CD4-positive, CD25-positive, alpha-beta regulatory T cell (primary cell): Measurements from ENCODE around the gene DAGLA. TPM values are rescaled to one million over a fixed set of nuclear protein-coding genes. Genes with fewer than 3 reads are reported as not detected.
A peak's percentile ranks its signal among the peaks of the same experiment; 100 is the strongest.

ENCODE experiments used
- ATAC-seq, 2 donors: fragments of 150-1000 bp; cut with Tn5 transposase; one replicate each; pipeline ENCODE4 v1.10.0; 2021; ENCODE audit warnings: low read depth in 2 of 2, moderate number of reproducible peaks in 2 of 2, moderate library complexity in 1 of 2
- DNase-seq, 3 donors: peaks; one replicate each; pipeline versions ENCODE4 v3.0.0 to v3.0.0-alpha.2; 2012 to 2022; ENCODE audit warnings: mixed read lengths in 1 of 3
- H3K27ac ChIP-seq: one replicate; pipeline ENCODE4 v1.7.0; 2013; ENCODE audit warnings: mild to moderate bottlenecking, low read length; ENCODE audit not compliant: insufficient read depth, poor library complexity, severe bottlenecking
- H3K27me3 ChIP-seq: one replicate; pipeline ENCODE4 v1.7.0; 2013; ENCODE audit warnings: low read length; ENCODE audit not compliant: control insufficient read depth, insufficient read depth
- H3K36me3 ChIP-seq: one replicate; pipeline ENCODE4 v1.7.0; 2013; ENCODE audit warnings: mild to moderate bottlenecking, low read length, moderate library complexity; ENCODE audit not compliant: control insufficient read depth, insufficient read depth
- H3K4me1 ChIP-seq: 2 replicates; pipeline ENCODE4 v1.7.0; 2013; ENCODE audit warnings: mild to moderate bottlenecking, low read length; ENCODE audit not compliant: insufficient read depth, control insufficient read depth, poor library complexity, severe bottlenecking
- H3K4me3 ChIP-seq: one replicate; pipeline ENCODE4 v1.7.0; 2013; ENCODE audit warnings: low read depth, mild to moderate bottlenecking, low read length, moderate library complexity
- H3K9me3 ChIP-seq, 2 experiments: 1 replicate in 1 of 2; 2 replicates in 1 of 2; pipeline ENCODE4 v1.7.0; 2013; ENCODE audit warnings: low read length in 2 of 2, mild to moderate bottlenecking in 1 of 2, moderate library complexity in 1 of 2; ENCODE audit not compliant: control insufficient read depth in 2 of 2
- H3K27ac Mint-ChIP-seq, 3 donors: one replicate each; pipeline ENCODE4 v1.8.0; 2020 to 2022; ENCODE audit warnings: mild to moderate bottlenecking in 3 of 3, mixed read lengths in 3 of 3, moderate library complexity in 2 of 3
- H3K27me3 Mint-ChIP-seq: one replicate; pipeline ENCODE4 v1.8.0; 2022; ENCODE audit warnings: mild to moderate bottlenecking, mixed read lengths
- H3K36me3 Mint-ChIP-seq: one replicate; pipeline ENCODE4 v1.8.0; 2020; ENCODE audit warnings: mixed read lengths
- H3K4me1 Mint-ChIP-seq, 4 donors: one replicate each; pipeline ENCODE4 v1.8.0; 2020 to 2022; ENCODE audit warnings: mixed read lengths in 4 of 4, mild to moderate bottlenecking in 1 of 4
- H3K4me3 Mint-ChIP-seq, 4 donors: one replicate each; pipeline ENCODE4 v1.8.0; 2020 to 2022; ENCODE audit warnings: mild to moderate bottlenecking in 4 of 4, mixed read lengths in 4 of 4, moderate library complexity in 3 of 4
- H3K9me3 Mint-ChIP-seq, 7 donors: one replicate each; pipeline ENCODE4 v1.8.0; 2020 to 2022; ENCODE audit warnings: mixed read lengths in 7 of 7, mild to moderate bottlenecking in 3 of 7, moderate library complexity in 2 of 7
- polyA plus RNA-seq, 4 donors: library from polyadenylated mRNA; unstranded; fragments of 300-500 nt; fragmentation: Illumina TruSeq; gene quantifications; one replicate each; pipeline ENCODE4 v1.2.3, GENCODE V29; 2021
- total RNA-seq: library from RNA; stranded (reverse); gene quantifications from one replicate; pipeline ENCODE4 v1.2.3, GENCODE V29; 2022

DAGLA gene
- total and polyA plus RNA-seq, 5 donors from 2014 or later: 0.08 to 0.94 (median 0.10) TPM; not detected in 2

GRCh38 chr11:61744181-61744580 lies 64.0 kb downstream of the DAGLA start:
- no peak overlapping the region for H3K4me3 ChIP-seq
- H3K27me3 ChIP-seq: no peaks in the 10 kb centered on the region
- ATAC-seq (no peak), DNase-seq (no peak)
- Mint-ChIP-seq H3K27ac (no peak overlapping the region), H3K4me1 (no peaks in the 10 kb centered on the region), H3K36me3 (no peaks in the 10 kb centered on the region), H3K27me3 (no peaks in the 10 kb centered on the region), H3K4me3 (no peak overlapping the region), H3K9me3 (no peaks in the 10 kb centered on the region)
- H3K36me3 ChIP-seq: no peaks in the 10 kb centered on the region
- no peaks in the 10 kb centered on the region for H3K9me3 ChIP-seq
- H3K27ac ChIP-seq: no peak overlapping the region
- no peaks in the 10 kb centered on the region for H3K4me1 ChIP-seq

- DNase-seq (no peak), ATAC-seq (no peak)
- no peaks in the 10 kb centered on the region for H3K9me3 ChIP-seq
- H3K4me1 Mint-ChIP-seq: no peaks in the 10 kb centered on the region
- no peak overlapping the region for H3K27ac Mint-ChIP-seq
- no peaks in the 10 kb centered on the region for H3K27me3 ChIP-seq
- peaks cover 0 to 3% (median 0%) of the 10 kb centered on the region in 7 donors for H3K9me3 Mint-ChIP-seq
- no peaks in the 10 kb centered on the region for H3K27me3 Mint-ChIP-seq
- H3K4me1 ChIP-seq: no peaks in the 10 kb centered on the region
- no peak overlapping the region for H3K27ac ChIP-seq
- H3K36me3 Mint-ChIP-seq: no peaks in the 10 kb centered on the region
- no peaks in the 10 kb centered on the region for H3K36me3 ChIP-seq
- H3K4me3 Mint-ChIP-seq: no peak overlapping the region
- no peak overlapping the region for H3K4me3 ChIP-seq
Observed at GRCh38 chr11:61744609-61745156, 64.5 kb downstream of the DAGLA start.

- Histone ChIP-seq H3K4me3 (no peak overlapping the region), H3K9me3 (no peaks in the 10 kb centered on the region), H3K36me3 (no peaks in the 10 kb centered on the region), H3K27ac (no peak overlapping the region), H3K4me1 (no peaks in the 10 kb centered on the region), H3K27me3 (peaks cover 2% of the 10 kb centered on the region)
- ATAC-seq (no peak), DNase-seq (no peak)
- H3K4me1 Mint-ChIP-seq: no peaks in the 10 kb centered on the region
- H3K27me3 Mint-ChIP-seq: peaks cover 8% of the 10 kb centered on the region
- H3K36me3 Mint-ChIP-seq: peaks cover under 1% of the 10 kb centered on the region
- H3K4me3 Mint-ChIP-seq: no peak overlapping the region
- H3K9me3 Mint-ChIP-seq: peaks cover 0 to 3% (median 0%) of the 10 kb centered on the region in 7 donors
- H3K27ac Mint-ChIP-seq: no peak overlapping the region
Observed at GRCh38 chr11:61745781-61746441, 65.7 kb downstream of the DAGLA start.

- H3K4me1 ChIP-seq: no peaks in the 10 kb centered on the region
- Mint-ChIP-seq H3K9me3 (peaks cover 0 to 3% (median 0%) of the 10 kb centered on the region in 7 donors), H3K27ac (no peak overlapping the region), H3K27me3 (peaks cover 15% of the 10 kb centered on the region), H3K4me3 (no peak overlapping the region), H3K36me3 (peaks cover 3% of the 10 kb centered on the region), H3K4me1 (peaks cover 0 to 3% (median 0%) of the 10 kb centered on the region in 4 donors)
- H3K27ac ChIP-seq: no peak overlapping the region
- H3K4me3 ChIP-seq: no peak overlapping the region
- peaks cover 6% of the 10 kb centered on the region for H3K27me3 ChIP-seq
- H3K36me3 ChIP-seq: no peaks in the 10 kb centered on the region
- no peaks in the 10 kb centered on the region for H3K9me3 ChIP-seq
- DNase-seq (no peak), ATAC-seq (no peak)
Observed at GRCh38 chr11:61746442-61747191, 66.4 kb downstream of the DAGLA start.

- DNase-seq (peak in 2 of 3 donors; percentile 19 to 38), ATAC-seq (peak in 1 of 2 donors; percentile 38)
- Mint-ChIP-seq H3K27me3 (peaks cover 18% of the 10 kb centered on the region), H3K4me3 (no peak overlapping the region), H3K36me3 (peaks cover 3% of the 10 kb centered on the region), H3K27ac (no peak overlapping the region), H3K4me1 (peaks cover 0 to 7% (median under 1%) of the 10 kb centered on the region in 4 donors), H3K9me3 (peaks cover 0 to 3% (median 0%) of the 10 kb centered on the region in 7 donors)
- Histone ChIP-seq H3K4me3 (no peak overlapping the region), H3K9me3 (no peaks in the 10 kb centered on the region), H3K4me1 (no peaks in the 10 kb centered on the region), H3K36me3 (no peaks in the 10 kb centered on the region), H3K27ac (no peak overlapping the region), H3K27me3 (peaks cover 9% of the 10 kb centered on the region)
Observed at GRCh38 chr11:61747192-61747966, 67.2 kb downstream of the DAGLA start.

GRCh38 chr11:61747967-61748285 lies 67.7 kb downstream of the DAGLA start:
- Histone ChIP-seq H3K36me3 (no peaks in the 10 kb centered on the region), H3K4me3 (no peak overlapping the region), H3K4me1 (peaks cover 3% of the 10 kb centered on the region), H3K9me3 (no peaks in the 10 kb centered on the region), H3K27ac (no peak overlapping the region), H3K27me3 (peaks cover 9% of the 10 kb centered on the region)
- Mint-ChIP-seq H3K4me1 (peaks cover 0 to 7% (median under 1%) of the 10 kb centered on the region in 4 donors), H3K27me3 (peaks cover 20% of the 10 kb centered on the region), H3K36me3 (peaks cover 3% of the 10 kb centered on the region), H3K4me3 (no peak overlapping the region), H3K27ac (no peak overlapping the region), H3K9me3 (peaks cover 0 to 3% (median 0%) of the 10 kb centered on the region in 7 donors)
- DNase-seq (no peak), ATAC-seq (no peak)

- H3K4me3 Mint-ChIP-seq: no peak overlapping the region
Observed at GRCh38 chr11:61749591-61750217, 69.5 kb downstream of the DAGLA start.

More at GRCh38 chr11:61749591-61750217, 69.5 kb downstream of the DAGLA start:
- H3K4me1 Mint-ChIP-seq: peaks cover 0 to 14% (median 4%) of the 10 kb centered on the region in 4 donors
- Histone ChIP-seq H3K27ac (no peak overlapping the region), H3K9me3 (no peaks in the 10 kb centered on the region), H3K4me3 (no peak overlapping the region), H3K4me1 (peaks cover 6% of the 10 kb centered on the region), H3K36me3 (no peaks in the 10 kb centered on the region), H3K27me3 (peaks cover 9% of the 10 kb centered on the region)
- H3K9me3 Mint-ChIP-seq: peaks cover 0 to 5% (median 0%) of the 10 kb centered on the region in 7 donors
- no peak overlapping the region for H3K27ac Mint-ChIP-seq
- peaks cover 31% of the 10 kb centered on the region for H3K27me3 Mint-ChIP-seq
- H3K36me3 Mint-ChIP-seq: peaks cover 3% of the 10 kb centered on the region
- DNase-seq (no peak), ATAC-seq (no peak)
